Neural progenitor cell (in vitro differentiated cells): ENCODE data around the gene CEP350. TPM values are rescaled to one million over a fixed set of nuclear protein-coding genes. Genes with fewer than 3 reads are reported as not detected.

Source experiments
- DNase-seq: peaks from one replicate; pipeline ENCODE4 v3.0.0-alpha.2; 2016; ENCODE audit warnings: low spot score
- H2AFZ ChIP-seq: fragments of 200-600 bp; sonication (generic); replicated peaks from 2 replicates; pipeline ENCODE4 v1.6.1; 2016; ENCODE audit warnings: antibody characterized with exemption
- H3F3A ChIP-seq: fragments of 200-600 bp; sonication (generic); 2 replicates; pipeline ENCODE4 v1.6.1; 2016; ENCODE audit warnings: antibody characterized with exemption, low read depth
- H3K27ac ChIP-seq: fragments of 200-600 bp; sonication (generic); 2 replicates; pipeline ENCODE4 v1.5.1; 2016; ENCODE audit warnings: mild to moderate bottlenecking
- H3K27me3 ChIP-seq: fragments of 200-600 bp; sonication (generic); 2 replicates; pipeline ENCODE4 v1.6.1; 2016; ENCODE audit warnings: mild to moderate bottlenecking, moderate library complexity
- H3K36me3 ChIP-seq: fragments of 200-600 bp; sonication (generic); 2 replicates; pipeline ENCODE4 v1.5.1; 2016
- H3K4me1 ChIP-seq: fragments of 200-600 bp; sonication (generic); 2 replicates; pipeline ENCODE4 v1.6.1; 2016; ENCODE audit warnings: mixed run types
- H3K4me2 ChIP-seq: fragments of 200-600 bp; sonication (generic); 2 replicates; pipeline ENCODE4 v1.6.1; 2016
- H3K4me3 ChIP-seq: fragments of 200-600 bp; sonication (generic); 2 replicates; pipeline ENCODE4 v1.5.1; 2016
- H3K79me2 ChIP-seq: fragments of 200-600 bp; sonication (generic); 2 replicates; pipeline ENCODE4 v1.6.1; 2016; ENCODE audit warnings: low read depth
- H3K9ac ChIP-seq: fragments of 200-600 bp; sonication (generic); 2 replicates; pipeline ENCODE4 v1.6.1; 2016
- H3K9me3 ChIP-seq: fragments of 200-600 bp; sonication (generic); 2 replicates; pipeline ENCODE4 v1.5.1; 2016; ENCODE audit warnings: low read depth
- H4K20me1 ChIP-seq: fragments of 200-600 bp; sonication (generic); 2 replicates; pipeline ENCODE4 v1.6.1; 2016; ENCODE audit warnings: low read depth
- H3K27ac Mint-ChIP-seq: 3 replicates; pipeline ENCODE4 v1.8.0; 2021; ENCODE audit warnings: mixed read lengths
- H3K27me3 Mint-ChIP-seq: 2 replicates; pipeline ENCODE4 v1.8.0; 2022; ENCODE audit warnings: low read depth, mild to moderate bottlenecking, inconsistent platforms, moderate library complexity, mixed read lengths; ENCODE audit not compliant: insufficient read depth
- H3K36me3 Mint-ChIP-seq: 3 replicates; pipeline ENCODE4 v1.8.0; 2021; ENCODE audit warnings: mixed read lengths
- H3K4me1 Mint-ChIP-seq: 3 replicates; pipeline ENCODE4 v1.8.0; 2021; ENCODE audit warnings: mixed read lengths
- H3K4me3 Mint-ChIP-seq: 3 replicates; pipeline ENCODE4 v1.8.0; 2021; ENCODE audit warnings: mild to moderate bottlenecking, moderate library complexity, mixed read lengths
- H3K9me3 Mint-ChIP-seq: 3 replicates; pipeline ENCODE4 v1.8.0; 2020; ENCODE audit warnings: mixed read lengths
- EZH2 ChIP-seq: fragments of 200-600 bp; sonication (generic); IDR thresholded peaks from 2 replicates; pipeline ENCODE4 v1.6.1; 2017; ENCODE audit warnings: antibody characterized with exemption, mild to moderate bottlenecking, moderate library complexity
- EZH2phosphoT487 ChIP-seq: fragments of 200-600 bp; sonication (generic); IDR thresholded peaks from 2 replicates; pipeline ENCODE4 v1.6.1; 2017; ENCODE audit warnings: antibody characterized with exemption
- total RNA-seq: library from RNA; depleted of rRNA; stranded (reverse); fragments of >200 nt; gene quantifications from 2 replicates; pipeline ENCODE4 v1.2.3, GENCODE V29; 2015; ENCODE audit warnings: low replicate concordance
- TF ChIP-seq, protein P1 (sequence below): fragments of 200-600 bp; sonication (generic); IDR thresholded peaks from 2 replicates; pipeline ENCODE4 v1.5.1; 2017; ENCODE audit warnings: antibody characterized with exemption, mild to moderate bottlenecking

The CEP350 gene, protein sequence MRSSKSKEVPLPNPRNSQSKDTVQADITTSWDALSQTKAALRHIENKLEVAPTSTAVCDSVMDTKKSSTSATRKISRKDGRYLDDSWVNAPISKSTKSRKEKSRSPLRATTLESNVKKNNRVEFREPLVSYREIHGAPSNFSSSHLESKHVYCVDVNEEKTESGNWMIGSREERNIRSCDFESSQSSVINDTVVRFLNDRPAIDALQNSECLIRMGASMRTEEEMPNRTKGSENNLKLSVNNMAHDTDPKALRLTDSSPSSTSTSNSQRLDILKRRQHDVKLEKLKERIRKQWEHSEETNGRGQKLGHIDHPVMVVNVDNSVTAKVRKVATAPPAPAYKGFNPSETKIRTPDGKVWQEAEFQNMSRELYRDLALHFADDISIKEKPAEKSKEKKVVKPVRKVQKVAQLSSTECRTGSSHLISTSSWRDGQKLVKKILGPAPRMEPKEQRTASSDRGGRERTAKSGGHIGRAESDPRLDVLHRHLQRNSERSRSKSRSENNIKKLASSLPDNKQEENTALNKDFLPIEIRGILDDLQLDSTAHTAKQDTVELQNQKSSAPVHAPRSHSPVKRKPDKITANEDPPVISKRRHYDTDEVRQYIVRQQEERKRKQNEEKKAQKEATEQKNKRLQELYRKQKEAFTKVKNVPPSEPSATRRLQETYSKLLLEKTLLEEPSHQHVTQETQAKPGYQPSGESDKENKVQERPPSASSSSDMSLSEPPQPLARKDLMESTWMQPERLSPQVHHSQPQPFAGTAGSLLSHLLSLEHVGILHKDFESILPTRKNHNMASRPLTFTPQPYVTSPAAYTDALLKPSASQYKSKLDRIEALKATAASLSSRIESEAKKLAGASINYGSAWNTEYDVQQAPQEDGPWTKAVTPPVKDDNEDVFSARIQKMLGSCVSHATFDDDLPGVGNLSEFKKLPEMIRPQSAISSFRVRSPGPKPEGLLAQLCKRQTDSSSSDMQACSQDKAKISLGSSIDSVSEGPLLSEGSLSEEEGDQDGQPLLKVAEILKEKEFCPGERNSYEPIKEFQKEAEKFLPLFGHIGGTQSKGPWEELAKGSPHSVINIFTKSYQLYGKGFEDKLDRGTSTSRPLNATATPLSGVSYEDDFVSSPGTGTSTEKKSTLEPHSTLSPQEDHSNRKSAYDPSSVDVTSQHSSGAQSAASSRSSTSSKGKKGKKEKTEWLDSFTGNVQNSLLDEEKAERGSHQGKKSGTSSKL (N-terminal part only)
- total RNA-seq = 61.2 and 61.7 TPM in 2 replicates

DNA sequence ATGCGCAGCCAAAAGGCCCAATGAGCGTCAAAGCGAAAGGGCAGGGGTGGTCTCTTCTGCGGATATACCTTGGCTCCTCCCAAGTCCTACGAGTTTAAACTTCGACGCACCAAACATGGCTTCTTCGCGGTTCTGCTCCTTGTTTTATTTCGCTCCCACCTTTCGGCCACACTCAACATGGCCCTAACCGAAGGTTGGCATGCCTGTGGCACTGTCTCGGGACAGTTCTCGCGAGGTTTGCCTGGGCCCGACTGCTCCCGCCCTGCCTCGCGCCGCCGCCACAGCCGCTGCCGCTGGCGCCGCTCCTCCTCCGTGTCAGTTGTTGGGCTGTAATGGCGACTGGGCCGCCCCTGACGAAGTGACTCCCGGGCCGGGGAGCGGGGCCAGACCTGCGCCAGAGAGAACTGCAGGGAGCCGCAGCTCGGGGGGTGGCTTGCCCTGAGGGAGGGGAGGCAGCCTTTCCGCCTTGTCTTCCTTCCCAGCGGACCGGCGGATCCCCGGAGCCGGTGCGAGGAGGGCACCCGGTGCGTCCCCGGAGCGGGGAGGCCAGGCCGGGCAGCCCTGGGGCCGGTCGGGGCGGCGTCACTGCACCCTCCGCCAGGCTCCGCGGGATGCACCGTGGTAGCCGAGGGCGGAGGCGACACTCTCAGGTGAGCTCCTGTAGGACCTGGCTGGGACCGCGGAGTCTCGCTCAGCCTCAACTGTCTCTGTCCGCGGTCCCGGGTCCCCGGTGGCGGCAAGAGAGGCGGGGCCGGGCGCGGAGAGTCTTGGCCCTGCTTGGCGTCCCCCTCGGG lies at the start of gene CEP350:
Gene CEP350 (plus strand): TSS at position 318 of the 794 bp plus-strand sequence. CDS start 31,372 bp downstream, outside the sequence.
- peaks cover 50% of the 10 kb centered on the region for H3K79me2 ChIP-seq
- H3K9me3 ChIP-seq = no peaks in the 10 kb centered on the region
- peak within 1 kb of the TSS; percentile 96 for H3K9ac ChIP-seq
- peak within 1 kb of the TSS; percentile 97 for H3K4me2 ChIP-seq
- no peaks in the 10 kb centered on the region for H3K27me3 ChIP-seq
- H3F3A ChIP-seq = peaks cover 18% of the 10 kb centered on the region
- no peaks in the 10 kb centered on the region for H3K27me3 Mint-ChIP-seq
- no peaks in the 10 kb centered on the region for H3K36me3 ChIP-seq
- peak within 1 kb of the TSS; percentile 81 for H3K27ac ChIP-seq
- H4K20me1 ChIP-seq = peaks cover 36% of the 10 kb centered on the region
- peaks cover 10% of the 10 kb centered on the region for H3K4me1 ChIP-seq
- peaks cover 16% of the 10 kb centered on the region for H3K4me1 Mint-ChIP-seq
- no peaks in the 10 kb centered on the region for H3K9me3 Mint-ChIP-seq
- H2AFZ ChIP-seq = peak within 1 kb of the TSS; percentile 93
- no peaks in the 10 kb centered on the region for H3K36me3 Mint-ChIP-seq
- H3K4me3 ChIP-seq = peak within 1 kb of the TSS; percentile 94
- H3K27ac Mint-ChIP-seq = peak within 1 kb of the TSS; percentile 90
- DNase-seq = peak; percentile 99
- TF ChIP-seq, protein P1, sequence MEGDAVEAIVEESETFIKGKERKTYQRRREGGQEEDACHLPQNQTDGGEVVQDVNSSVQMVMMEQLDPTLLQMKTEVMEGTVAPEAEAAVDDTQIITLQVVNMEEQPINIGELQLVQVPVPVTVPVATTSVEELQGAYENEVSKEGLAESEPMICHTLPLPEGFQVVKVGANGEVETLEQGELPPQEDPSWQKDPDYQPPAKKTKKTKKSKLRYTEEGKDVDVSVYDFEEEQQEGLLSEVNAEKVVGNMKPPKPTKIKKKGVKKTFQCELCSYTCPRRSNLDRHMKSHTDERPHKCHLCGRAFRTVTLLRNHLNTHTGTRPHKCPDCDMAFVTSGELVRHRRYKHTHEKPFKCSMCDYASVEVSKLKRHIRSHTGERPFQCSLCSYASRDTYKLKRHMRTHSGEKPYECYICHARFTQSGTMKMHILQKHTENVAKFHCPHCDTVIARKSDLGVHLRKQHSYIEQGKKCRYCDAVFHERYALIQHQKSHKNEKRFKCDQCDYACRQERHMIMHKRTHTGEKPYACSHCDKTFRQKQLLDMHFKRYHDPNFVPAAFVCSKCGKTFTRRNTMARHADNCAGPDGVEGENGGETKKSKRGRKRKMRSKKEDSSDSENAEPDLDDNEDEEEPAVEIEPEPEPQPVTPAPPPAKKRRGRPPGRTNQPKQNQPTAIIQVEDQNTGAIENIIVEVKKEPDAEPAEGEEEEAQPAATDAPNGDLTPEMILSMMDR = no peak
- TF ChIP-seq EZH2 = no peak
- TF ChIP-seq EZH2phosphoT487 = no peak
- peak within 1 kb of the TSS; percentile 98 for H3K4me3 Mint-ChIP-seq

DNA sequence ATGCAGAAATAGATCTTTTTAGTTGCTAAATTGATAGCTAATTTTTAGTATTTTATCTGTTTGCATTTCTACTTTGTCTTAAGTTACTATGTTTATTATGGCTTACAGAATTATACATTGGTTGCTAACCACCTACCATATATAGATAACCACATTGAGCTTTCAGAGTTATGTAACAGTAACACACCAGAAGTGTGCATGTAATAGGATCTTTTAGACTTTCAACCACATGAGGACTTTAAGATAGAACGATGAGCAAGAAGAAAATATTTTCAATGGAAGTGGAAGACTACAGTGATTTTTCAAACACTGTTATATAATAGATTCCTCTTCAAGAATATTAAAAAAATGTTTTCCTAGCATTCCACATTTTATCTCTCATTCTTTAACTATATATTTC lies 43.7 kb upstream of the CEP350 start:
- Histone ChIP-seq H3K9ac (no peak overlapping the region), H3K27ac (no peak overlapping the region), H3K4me2 (no peak overlapping the region), H3K4me3 (no peak overlapping the region), H3K79me2 (no peaks in the 10 kb centered on the region), H3K36me3 (peaks cover 16% of the 10 kb centered on the region), H3K9me3 (no peaks in the 10 kb centered on the region), H3K27me3 (no peaks in the 10 kb centered on the region), H3F3A (no peaks in the 10 kb centered on the region), H2AFZ (no peak overlapping the region), H4K20me1 (no peaks in the 10 kb centered on the region), H3K4me1 (no peaks in the 10 kb centered on the region)
- H3K27ac Mint-ChIP-seq = no peak overlapping the region
- H3K36me3 Mint-ChIP-seq = peaks cover 10% of the 10 kb centered on the region
- H3K9me3 Mint-ChIP-seq = no peaks in the 10 kb centered on the region
- H3K4me1 Mint-ChIP-seq = no peaks in the 10 kb centered on the region
- TF ChIP-seq EZH2phosphoT487 (no peak), EZH2 (no peak)
- TF ChIP-seq, protein P1 = no peak
- no peak overlapping the region for H3K4me3 Mint-ChIP-seq
- DNase-seq = no peak
- no peaks in the 10 kb centered on the region for H3K27me3 Mint-ChIP-seq

DNA sequence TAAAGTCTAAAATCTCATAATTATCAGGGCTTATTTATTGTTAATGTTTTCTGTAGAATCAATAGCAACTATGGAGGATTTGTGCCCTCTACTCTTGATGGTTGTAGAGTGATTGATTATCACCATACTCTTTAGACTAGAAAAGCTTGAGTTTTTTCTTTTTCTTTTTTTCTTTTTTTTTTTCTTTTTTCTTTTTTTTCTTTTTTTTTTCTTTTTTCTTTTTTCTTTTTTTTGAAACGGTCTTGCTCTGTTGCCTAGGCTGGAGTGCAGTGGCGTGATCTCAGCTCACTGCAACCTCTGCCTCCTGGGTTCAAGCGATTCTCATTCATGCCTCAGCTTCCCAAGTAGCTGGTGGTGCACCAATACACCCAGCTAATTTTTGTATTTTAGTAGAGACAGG lies 42.8 kb upstream of the CEP350 start:
- Histone ChIP-seq H3K27me3 (no peaks in the 10 kb centered on the region), H3K4me2 (no peak overlapping the region), H3K4me3 (no peak overlapping the region), H3F3A (no peaks in the 10 kb centered on the region), H3K36me3 (peaks cover 16% of the 10 kb centered on the region), H3K79me2 (no peaks in the 10 kb centered on the region), H3K27ac (no peak overlapping the region), H2AFZ (no peak overlapping the region), H3K9ac (no peak overlapping the region), H3K9me3 (no peaks in the 10 kb centered on the region), H3K4me1 (no peaks in the 10 kb centered on the region), H4K20me1 (no peaks in the 10 kb centered on the region)
- no peak overlapping the region for H3K27ac Mint-ChIP-seq
- H3K4me1 Mint-ChIP-seq = no peaks in the 10 kb centered on the region
- no peak for DNase-seq
- no peaks in the 10 kb centered on the region for H3K9me3 Mint-ChIP-seq
- peaks cover 10% of the 10 kb centered on the region for H3K36me3 Mint-ChIP-seq
- TF ChIP-seq EZH2phosphoT487 (no peak), EZH2 (no peak)
- TF ChIP-seq, protein P1 = no peak
- H3K27me3 Mint-ChIP-seq = no peaks in the 10 kb centered on the region
- no peak overlapping the region for H3K4me3 Mint-ChIP-seq
